Neutrophil (primary cell): ENCODE data around the gene NR6A1.

Source experiments
- H3K27ac ChIP-seq: fragments of 200-600 bp; sonication (generic); 2 replicates; pipeline ENCODE4 v1.5.1; 2016; ENCODE audit warnings: mild to moderate bottlenecking, moderate library complexity
- H3K27me3 ChIP-seq: fragments of 200-600 bp; sonication (generic); 2 replicates; pipeline ENCODE4 v1.6.0; 2016; ENCODE audit warnings: mild to moderate bottlenecking
- H3K36me3 ChIP-seq: fragments of 200-600 bp; sonication (generic); 2 replicates; pipeline ENCODE4 v1.5.1; 2017
- H3K4me1 ChIP-seq, 2 experiments: fragments of 200-600 bp in 1 of 2; sonication (generic) in 1 of 2; 1 replicate in 1 of 2; 2 replicates in 1 of 2; pipeline versions ENCODE4 v1.5.1 to v1.6.1; 2013 to 2016; ENCODE audit warnings: low read depth in 1 of 2, low read length in 1 of 2, mild to moderate bottlenecking in 1 of 2, moderate library complexity in 1 of 2; ENCODE audit not compliant: control insufficient read depth in 1 of 2, insufficient read depth in 1 of 2
- H3K4me3 ChIP-seq, 2 experiments: fragments of 200-600 bp in 1 of 2; sonication (generic) in 1 of 2; 1 replicate in 1 of 2; 2 replicates in 1 of 2; pipeline ENCODE4 v1.5.1; 2013 to 2016; ENCODE audit warnings: low read depth in 1 of 2, low read length in 1 of 2, mild to moderate bottlenecking in 1 of 2, moderate library complexity in 1 of 2
- H3K9me3 ChIP-seq: fragments of 200-600 bp; sonication (generic); 2 replicates; pipeline ENCODE4 v1.5.1; 2016
- TF ChIP-seq, protein P1 (sequence below): fragments of 200-600 bp; sonication (generic); IDR thresholded peaks from 2 replicates; pipeline ENCODE4 v1.5.1; 2016; ENCODE audit warnings: antibody characterized with exemption

NR6A1 gene

DNA sequence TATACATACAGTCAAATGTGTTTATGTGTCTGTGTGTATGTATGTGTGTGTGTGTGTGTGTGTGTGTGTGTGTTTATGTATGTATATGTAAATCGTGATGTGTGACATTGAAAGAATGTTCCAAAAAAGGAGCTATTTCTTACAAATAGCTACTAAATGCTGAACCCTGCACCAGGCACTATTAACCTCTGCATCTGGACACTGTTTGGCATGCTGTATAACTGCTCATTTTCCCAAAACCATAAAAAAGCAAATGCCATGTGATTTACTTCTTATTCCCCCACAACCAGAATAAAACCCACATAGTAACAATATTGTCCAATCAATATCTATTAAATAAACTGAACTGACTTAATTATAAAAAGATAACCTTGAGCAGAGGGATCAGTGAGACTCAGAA is 91.1 kb downstream of the NR6A1 start:
- no peaks in the 10 kb centered on the region for H3K9me3 ChIP-seq
- H3K27ac ChIP-seq: no peak overlapping the region
- TF ChIP-seq, protein P1, sequence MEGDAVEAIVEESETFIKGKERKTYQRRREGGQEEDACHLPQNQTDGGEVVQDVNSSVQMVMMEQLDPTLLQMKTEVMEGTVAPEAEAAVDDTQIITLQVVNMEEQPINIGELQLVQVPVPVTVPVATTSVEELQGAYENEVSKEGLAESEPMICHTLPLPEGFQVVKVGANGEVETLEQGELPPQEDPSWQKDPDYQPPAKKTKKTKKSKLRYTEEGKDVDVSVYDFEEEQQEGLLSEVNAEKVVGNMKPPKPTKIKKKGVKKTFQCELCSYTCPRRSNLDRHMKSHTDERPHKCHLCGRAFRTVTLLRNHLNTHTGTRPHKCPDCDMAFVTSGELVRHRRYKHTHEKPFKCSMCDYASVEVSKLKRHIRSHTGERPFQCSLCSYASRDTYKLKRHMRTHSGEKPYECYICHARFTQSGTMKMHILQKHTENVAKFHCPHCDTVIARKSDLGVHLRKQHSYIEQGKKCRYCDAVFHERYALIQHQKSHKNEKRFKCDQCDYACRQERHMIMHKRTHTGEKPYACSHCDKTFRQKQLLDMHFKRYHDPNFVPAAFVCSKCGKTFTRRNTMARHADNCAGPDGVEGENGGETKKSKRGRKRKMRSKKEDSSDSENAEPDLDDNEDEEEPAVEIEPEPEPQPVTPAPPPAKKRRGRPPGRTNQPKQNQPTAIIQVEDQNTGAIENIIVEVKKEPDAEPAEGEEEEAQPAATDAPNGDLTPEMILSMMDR: no peak
- peaks cover 9 to 16% of the 10 kb centered on the region in 2 experiments for H3K4me1 ChIP-seq
- no peak overlapping the region for H3K4me3 ChIP-seq
- H3K27me3 ChIP-seq: no peaks in the 10 kb centered on the region
- no peaks in the 10 kb centered on the region for H3K36me3 ChIP-seq

GRCh38 chr9:124676159-124676551 is 95.0 kb downstream of the NR6A1 start:
- Histone ChIP-seq H3K4me3 (no peak overlapping the region), H3K4me1 (no peaks in the 10 kb centered on the region), H3K9me3 (no peaks in the 10 kb centered on the region), H3K27ac (no peak overlapping the region), H3K36me3 (no peaks in the 10 kb centered on the region), H3K27me3 (no peaks in the 10 kb centered on the region)
- TF ChIP-seq, protein P1: no peak

DNA sequence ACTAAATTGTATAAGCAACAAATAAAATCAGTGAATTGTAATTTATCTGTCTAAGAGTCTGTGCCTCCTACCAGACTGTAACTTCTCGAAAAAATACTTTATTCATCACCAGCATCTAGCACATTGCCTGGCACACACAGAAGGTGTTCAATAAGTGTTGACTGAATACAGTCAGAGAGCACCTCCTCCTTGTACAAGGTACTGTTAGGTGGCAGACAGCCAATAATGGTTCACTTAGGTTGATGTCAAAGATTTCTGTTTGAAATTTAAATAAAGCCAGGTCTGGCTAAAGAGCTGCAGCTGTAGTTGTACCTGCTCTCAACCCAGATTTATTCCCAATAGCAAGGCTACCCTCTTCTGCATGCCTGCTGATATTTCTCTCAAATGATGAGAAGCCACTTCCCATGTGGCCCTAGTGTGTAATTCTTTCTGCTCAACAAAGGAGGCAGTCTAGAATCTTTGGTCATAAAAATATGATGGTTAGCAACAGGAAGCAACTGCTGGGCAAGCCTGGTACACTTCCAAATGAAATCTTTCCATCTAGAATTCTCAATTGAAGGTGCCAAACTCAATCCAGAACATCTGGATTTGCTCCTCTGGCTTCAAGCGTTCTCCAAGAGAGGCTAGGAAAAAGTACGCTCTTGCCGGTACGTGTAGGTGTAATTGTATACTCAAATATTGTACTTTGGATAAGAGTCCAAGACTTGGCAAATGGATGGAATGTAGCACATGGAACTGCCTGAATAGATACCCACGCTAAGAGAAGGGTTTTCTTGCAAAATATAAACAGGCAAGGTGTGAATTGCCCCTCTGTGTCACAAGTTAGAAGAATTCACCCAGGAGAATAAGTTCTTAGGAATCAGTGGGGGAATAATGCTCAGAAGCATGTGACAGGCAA is 95.6 kb downstream of the NR6A1 start:
- Histone ChIP-seq H3K9me3 (no peaks in the 10 kb centered on the region), H3K4me3 (no peak overlapping the region), H3K36me3 (no peaks in the 10 kb centered on the region), H3K4me1 (no peaks in the 10 kb centered on the region), H3K27ac (no peak overlapping the region), H3K27me3 (no peaks in the 10 kb centered on the region)
- TF ChIP-seq, protein P1: no peak

DNA sequence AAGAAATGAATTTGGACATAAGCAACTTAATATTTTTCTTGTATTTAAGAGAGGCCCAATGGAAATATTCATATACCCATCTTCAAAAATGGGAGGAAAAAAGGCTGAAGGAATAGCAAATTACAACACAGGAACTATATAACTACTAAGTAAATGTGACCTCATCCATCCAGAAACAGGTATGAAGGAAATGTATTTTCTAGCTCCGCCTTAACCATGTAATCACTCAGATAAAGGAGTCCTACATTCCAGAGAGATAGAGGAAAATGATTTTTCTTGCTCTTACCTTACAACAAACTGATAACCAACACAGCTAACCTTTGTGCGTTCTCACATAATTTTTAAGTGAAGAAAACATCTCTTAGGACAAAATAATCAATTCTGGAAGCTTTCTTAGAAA is 96.5 kb downstream of the NR6A1 start:
- Histone ChIP-seq H3K27me3 (no peaks in the 10 kb centered on the region), H3K27ac (no peak overlapping the region), H3K4me3 (no peak overlapping the region), H3K4me1 (no peaks in the 10 kb centered on the region), H3K36me3 (no peaks in the 10 kb centered on the region), H3K9me3 (no peaks in the 10 kb centered on the region)
- TF ChIP-seq, protein P1: no peak

DNA sequence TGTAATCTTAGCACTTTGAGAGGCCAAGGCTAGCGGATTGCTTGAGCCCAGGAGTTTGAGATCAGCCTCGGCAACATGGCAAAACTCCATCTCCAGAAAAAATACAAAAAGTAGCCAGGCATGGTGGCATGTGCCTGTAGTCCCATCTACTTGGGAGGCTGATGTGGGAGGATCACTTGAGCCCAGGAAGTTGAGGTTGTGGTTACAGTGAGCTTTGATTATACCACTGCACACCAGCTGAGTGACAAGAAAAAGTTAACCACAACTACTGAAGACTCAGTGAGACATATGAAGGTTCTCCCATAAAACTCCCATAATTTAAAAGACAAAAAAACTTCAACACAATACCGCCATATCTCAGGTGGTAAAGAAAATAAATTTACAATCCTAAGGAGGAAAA is 98.0 kb downstream of the NR6A1 start:
- H3K9me3 ChIP-seq: no peaks in the 10 kb centered on the region

More for the DNA sequence above, 98.0 kb downstream of the NR6A1 start:
- H3K36me3 ChIP-seq: no peaks in the 10 kb centered on the region
- H3K27ac ChIP-seq: no peak overlapping the region
- no peaks in the 10 kb centered on the region for H3K27me3 ChIP-seq
- H3K4me1 ChIP-seq: no peaks in the 10 kb centered on the region
- H3K4me3 ChIP-seq: no peak overlapping the region
- TF ChIP-seq, protein P1: no peak
